Right atrium auricular region (tissue), 2 donors: ENCODE data around the gene RASGRP2. TPM values are rescaled to one million over a fixed set of nuclear protein-coding genes. Genes with fewer than 3 reads are reported as not detected.

Experiments
- DNase-seq: peaks from one replicate; pipeline ENCODE4 v3.0.0-alpha.2; 2019; ENCODE audit warnings: low spot score
- H3K27ac ChIP-seq, 2 donors: fragments of 200-600 bp; sonication (generic); 1 replicate in 1 of 2; 2 replicates in 1 of 2; pipeline ENCODE4 v1.5.1; 2016 to 2019
- H3K27me3 ChIP-seq, 2 donors: fragments of 200-600 bp; sonication (generic); one replicate each; pipeline versions ENCODE4 v1.5.1 to v1.6.0; 2017 to 2019
- H3K36me3 ChIP-seq: fragments of 200-600 bp; sonication (generic); one replicate; pipeline ENCODE4 v1.5.1; 2016
- H3K4me1 ChIP-seq, 2 donors: fragments of 200-600 bp; sonication (generic); one replicate each; pipeline versions ENCODE4 v1.5.1 to v1.6.0; 2017 to 2019
- H3K4me3 ChIP-seq, 2 donors: fragments of 200-600 bp; sonication (generic); 1 replicate in 1 of 2; 2 replicates in 1 of 2; pipeline ENCODE4 v1.5.1; 2017 to 2019; ENCODE audit warnings: mild to moderate bottlenecking in 1 of 2, moderate library complexity in 1 of 2
- H3K9me3 ChIP-seq, 2 donors: fragments of 200-600 bp; sonication (generic); one replicate each; pipeline ENCODE4 v1.5.1; 2019
- total RNA-seq, 2 donors: library from RNA; depleted of rRNA; stranded (reverse); fragments of >200 nt; gene quantifications; one replicate each; pipeline ENCODE4 v1.1.0, GENCODE V29; 2016
- TF ChIP-seq, protein P1 (sequence below), 2 donors: fragments of 200-600 bp; sonication (generic); IDR thresholded peaks; one replicate each; pipeline ENCODE4 v1.5.1; 2019; ENCODE audit warnings: antibody characterized with exemption in 2 of 2

The RASGRP2 gene
- total RNA-seq, 2 donors from 2014 or later = 28.1 to 30.4 TPM

DNA sequence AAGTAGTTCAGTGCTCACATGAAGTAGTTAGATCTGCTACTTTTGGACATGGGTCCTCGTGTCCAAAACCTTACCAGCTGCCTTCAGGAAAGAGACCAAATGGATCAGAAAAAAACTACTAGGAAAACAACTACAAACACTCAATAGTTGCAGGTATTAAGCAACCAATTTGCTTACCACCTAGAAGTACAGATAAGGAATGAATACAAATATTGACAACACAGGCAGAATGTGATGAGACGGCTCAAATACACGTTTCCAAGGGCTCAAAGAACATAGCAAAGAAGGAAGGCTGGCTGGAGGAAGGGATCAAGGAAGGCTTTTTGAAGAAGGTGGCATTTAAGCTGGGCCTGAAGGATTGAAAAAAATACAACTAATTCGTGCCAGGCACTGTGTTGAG is 62.8 kb downstream of the RASGRP2 start:
- Histone ChIP-seq H3K4me3 (no peak overlapping the region), H3K4me1 (no peaks in the 10 kb centered on the region), H3K27ac (no peak overlapping the region), H3K27me3 (no peaks in the 10 kb centered on the region), H3K36me3 (no peaks in the 10 kb centered on the region), H3K9me3 (no peaks in the 10 kb centered on the region)
- TF ChIP-seq, protein P1, sequence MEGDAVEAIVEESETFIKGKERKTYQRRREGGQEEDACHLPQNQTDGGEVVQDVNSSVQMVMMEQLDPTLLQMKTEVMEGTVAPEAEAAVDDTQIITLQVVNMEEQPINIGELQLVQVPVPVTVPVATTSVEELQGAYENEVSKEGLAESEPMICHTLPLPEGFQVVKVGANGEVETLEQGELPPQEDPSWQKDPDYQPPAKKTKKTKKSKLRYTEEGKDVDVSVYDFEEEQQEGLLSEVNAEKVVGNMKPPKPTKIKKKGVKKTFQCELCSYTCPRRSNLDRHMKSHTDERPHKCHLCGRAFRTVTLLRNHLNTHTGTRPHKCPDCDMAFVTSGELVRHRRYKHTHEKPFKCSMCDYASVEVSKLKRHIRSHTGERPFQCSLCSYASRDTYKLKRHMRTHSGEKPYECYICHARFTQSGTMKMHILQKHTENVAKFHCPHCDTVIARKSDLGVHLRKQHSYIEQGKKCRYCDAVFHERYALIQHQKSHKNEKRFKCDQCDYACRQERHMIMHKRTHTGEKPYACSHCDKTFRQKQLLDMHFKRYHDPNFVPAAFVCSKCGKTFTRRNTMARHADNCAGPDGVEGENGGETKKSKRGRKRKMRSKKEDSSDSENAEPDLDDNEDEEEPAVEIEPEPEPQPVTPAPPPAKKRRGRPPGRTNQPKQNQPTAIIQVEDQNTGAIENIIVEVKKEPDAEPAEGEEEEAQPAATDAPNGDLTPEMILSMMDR (IDR thresholded peaks at IDR 0.05) = no peak
- no peak for DNase-seq

DNA sequence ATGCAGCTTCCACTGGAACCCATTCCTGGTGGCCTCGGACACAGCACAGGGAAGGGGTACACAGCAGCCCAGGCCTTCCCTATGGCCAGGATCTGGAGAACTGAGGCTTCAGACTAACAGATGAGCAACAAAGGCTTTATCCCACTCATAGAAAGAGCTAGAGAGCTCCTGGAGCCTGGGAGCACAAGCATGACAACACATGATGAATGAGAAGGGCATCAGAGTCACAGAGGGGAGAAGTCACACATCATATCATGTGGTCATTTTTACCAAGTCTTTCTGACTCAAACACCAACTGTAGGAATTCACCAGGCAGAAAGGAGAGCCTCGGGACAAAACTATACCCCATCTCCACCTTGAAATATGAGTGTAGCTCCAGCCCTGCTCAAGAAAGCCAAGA is 64.1 kb downstream of the RASGRP2 start:
- no peaks in the 10 kb centered on the region for H3K36me3 ChIP-seq
- peaks cover 0 to 13% of the 10 kb centered on the region in 2 donors for H3K4me1 ChIP-seq
- no peak overlapping the region for H3K27ac ChIP-seq
- no peaks in the 10 kb centered on the region for H3K27me3 ChIP-seq
- DNase-seq = no peak
- H3K9me3 ChIP-seq = no peaks in the 10 kb centered on the region
- H3K4me3 ChIP-seq = no peak overlapping the region
- TF ChIP-seq, protein P1 (IDR thresholded peaks at IDR 0.05) = no peak

DNA sequence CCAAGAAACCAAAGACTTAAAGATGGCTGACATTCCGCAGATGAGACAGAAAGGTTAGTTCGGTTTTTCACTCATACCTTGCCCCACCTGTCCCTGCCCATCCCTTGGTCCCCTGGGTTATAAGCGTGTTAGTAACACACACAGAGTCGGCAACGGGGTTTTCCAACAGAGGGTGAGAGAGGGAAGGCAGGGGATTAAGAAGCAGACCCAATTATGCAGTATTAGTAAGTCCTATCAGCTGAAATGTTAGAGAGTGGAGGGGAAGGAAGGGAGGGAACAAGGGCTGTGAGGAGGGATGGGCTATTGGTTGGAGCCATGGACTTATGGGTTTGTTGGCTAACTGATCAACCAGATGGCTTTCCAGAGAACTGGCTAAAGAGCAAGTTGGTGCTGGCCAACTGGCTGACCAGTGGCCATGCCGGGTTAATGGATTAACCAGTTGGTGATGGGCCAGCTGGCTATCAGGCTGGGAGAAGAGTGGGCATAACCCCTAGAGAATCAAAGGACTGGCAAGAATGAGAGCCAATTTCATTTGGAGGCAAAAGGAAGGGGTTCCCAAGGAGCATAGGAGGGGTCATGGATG is 66.4 kb downstream of the RASGRP2 start:
- H3K36me3 ChIP-seq = no peaks in the 10 kb centered on the region
- DNase-seq = no peak
- TF ChIP-seq, protein P1 (IDR thresholded peaks at IDR 0.05) = no peak
- no peak overlapping the region for H3K27ac ChIP-seq
- no peak overlapping the region for H3K4me3 ChIP-seq
- no peaks in the 10 kb centered on the region for H3K27me3 ChIP-seq
- no peaks in the 10 kb centered on the region for H3K9me3 ChIP-seq
- H3K4me1 ChIP-seq = peaks cover 0 to 15% of the 10 kb centered on the region in 2 donors

Other genes starting within 250 kb of the RASGRP2 start
- not detected for gene SLC22A11, start 188.2 kb downstream of the RASGRP2 start, total RNA-seq
- gene SLC22A12, start 152.9 kb downstream of the RASGRP2 start, total RNA-seq = not detected
- 1 to 10 TPM in 1 of 2 donors, under 1 TPM in 1; 0.85 to 1.4 TPM for gene NRXN2, start 20.9 kb downstream of the RASGRP2 start, total RNA-seq
- 10 to 100 TPM; 17.8 to 84.7 TPM for gene PYGM, start 15.8 kb upstream of the RASGRP2 start, total RNA-seq
- 100 to 1,000 TPM; 196 to 213 TPM for gene SF1, start 34.4 kb upstream of the RASGRP2 start, total RNA-seq
- 10 to 100 TPM; 19.4 to 20.4 TPM for gene MAP4K2, start 59.1 kb upstream of the RASGRP2 start, total RNA-seq
- 1 to 10 TPM; 7.2 to 9.8 TPM for gene MEN1, start 66.4 kb upstream of the RASGRP2 start, total RNA-seq
- gene CDC42BPG, start 100.5 kb upstream of the RASGRP2 start, total RNA-seq = 1 to 10 TPM in 1 of 2 donors, under 1 TPM in 1; 0.33 to 1.0 TPM
- 10 to 100 TPM; 29.5 to 34.1 TPM for gene EHD1, start 134.5 kb upstream of the RASGRP2 start, total RNA-seq
- 10 to 100 TPM; 16.0 to 24.1 TPM for gene ATG2A, start 173.1 kb upstream of the RASGRP2 start, total RNA-seq
- gene PPP2R5B, start 180.5 kb upstream of the RASGRP2 start, total RNA-seq = 10 to 100 TPM; 21.5 to 23.0 TPM
- gene GPHA2, start 191.8 kb upstream of the RASGRP2 start, total RNA-seq = not detected
- not detected for gene MAJIN, start 228.0 kb upstream of the RASGRP2 start, total RNA-seq